Activated CD8-positive, alpha-beta memory T cell treated with anti-CD3 and anti-CD28 coated beads, Interleukin-2, amount 10 ng/mL, durations not matched to agents 7 days and 5 days (primary cell): ENCODE data around the gene LHX2. TPM values are rescaled to one million over a fixed set of nuclear protein-coding genes. Genes with fewer than 3 reads are reported as not detected.

Source experiments
- ATAC-seq: fragments of 150-1000 bp; cut with Tn5 transposase; one replicate; pipeline ENCODE4 v1.10.0; 2021; ENCODE audit warnings: moderate library complexity
- CTCF ChIA-PET: fragments of 350-600 bp; sonication (Branson Sonifier 250); formaldehyde crosslinking; loops from one replicate; lab custom pipeline; 2021; ENCODE audit warnings: antibody characterized with exemption; lab: Charles Lee
- DNase-seq: peaks from one replicate; pipeline ENCODE4 v3.0.0-alpha.2; 2020
- H3K27ac Mint-ChIP-seq: one replicate; pipeline ENCODE4 v1.8.0; 2021; ENCODE audit warnings: mild to moderate bottlenecking, mixed read lengths
- H3K27me3 Mint-ChIP-seq: one replicate; pipeline ENCODE4 v1.8.0; 2021; ENCODE audit warnings: mixed read lengths
- H3K36me3 Mint-ChIP-seq: one replicate; pipeline ENCODE4 v1.8.0; 2021; ENCODE audit warnings: mild to moderate bottlenecking, mixed read lengths
- H3K4me1 Mint-ChIP-seq: one replicate; pipeline ENCODE4 v1.8.0; 2021; ENCODE audit warnings: mixed read lengths
- H3K4me3 Mint-ChIP-seq: one replicate; pipeline ENCODE4 v1.8.0; 2021; ENCODE audit warnings: mild to moderate bottlenecking, moderate library complexity, mixed read lengths
- H3K9me3 Mint-ChIP-seq: one replicate; pipeline ENCODE4 v1.8.0; 2022; ENCODE audit warnings: low read depth, mixed read lengths
- total RNA-seq, 2 experiments: library from RNA; stranded (reverse); gene quantifications; one replicate each; pipeline ENCODE4 v1.2.3, GENCODE V29; 2021

Gene LHX2
- total RNA-seq, 2 experiments from 2014 or later, result not detected

- CTCF ChIA-PET, result interaction anchor here (5.0 kb wide), 1 partner anchor 496 kb away, joined by 56 read pairs; no protein-coding TSS in a partner anchor
- peaks cover 58% of the 10 kb centered on the region for H3K27me3 Mint-ChIP-seq
- ATAC-seq (no peak), DNase-seq (no peak)
- no peaks in the 10 kb centered on the region for H3K36me3 Mint-ChIP-seq
- peaks cover 4% of the 10 kb centered on the region for H3K4me1 Mint-ChIP-seq
- H3K4me3 Mint-ChIP-seq, result no peak overlapping the region
- H3K9me3 Mint-ChIP-seq, result no peaks in the 10 kb centered on the region
- no peak overlapping the region for H3K27ac Mint-ChIP-seq
Observed at GRCh38 chr9:124037790-124038189, 26.2 kb downstream of the LHX2 start.

GRCh38 chr9:124038239-124038638 is 26.7 kb downstream of the LHX2 start:
- H3K4me3 Mint-ChIP-seq, result no peak overlapping the region
- CTCF ChIA-PET, result interaction anchor here (1.1 to 5.0 kb wide), 3 partner anchors 281 to 638 kb away, joined by 3 to 56 read pairs (median 3); no protein-coding TSS in a partner anchor
- H3K4me1 Mint-ChIP-seq, result peaks cover 4% of the 10 kb centered on the region
- no peaks in the 10 kb centered on the region for H3K36me3 Mint-ChIP-seq
- H3K27me3 Mint-ChIP-seq, result peaks cover 56% of the 10 kb centered on the region
- H3K9me3 Mint-ChIP-seq, result no peaks in the 10 kb centered on the region
- ATAC-seq (no peak), DNase-seq (no peak)
- no peak overlapping the region for H3K27ac Mint-ChIP-seq

- ATAC-seq, result no peak
- no peak for DNase-seq
- no peak overlapping the region for H3K27ac Mint-ChIP-seq
- no peak overlapping the region for H3K4me3 Mint-ChIP-seq
- CTCF ChIA-PET, result interaction anchor here (1.1 to 5.0 kb wide), 4 partner anchors 16 to 639 kb away, joined by 3 to 56 read pairs (median 5); no protein-coding TSS in a partner anchor
- no peaks in the 10 kb centered on the region for H3K36me3 Mint-ChIP-seq
- H3K27me3 Mint-ChIP-seq, result peaks cover 54% of the 10 kb centered on the region
- peaks cover 4% of the 10 kb centered on the region for H3K4me1 Mint-ChIP-seq
- H3K9me3 Mint-ChIP-seq, result no peaks in the 10 kb centered on the region
Observed at GRCh38 chr9:124038790-124039633, 27.4 kb downstream of the LHX2 start.

- ATAC-seq, result peak; percentile 13
- DNase-seq, result no peak
- Mint-ChIP-seq H3K27me3 (peaks cover 61% of the 10 kb centered on the region), H3K4me1 (peaks cover 4% of the 10 kb centered on the region), H3K4me3 (no peak overlapping the region), H3K9me3 (no peaks in the 10 kb centered on the region), H3K36me3 (no peaks in the 10 kb centered on the region), H3K27ac (no peak overlapping the region)
- CTCF ChIA-PET, result interaction anchor here (0.7 to 5.0 kb wide), 29 partner anchors 11 to 686 kb away, joined by 3 to 56 read pairs (median 4); no protein-coding TSS in a partner anchor
Observed at GRCh38 chr9:124040186-124040931, 28.8 kb downstream of the LHX2 start.

GRCh38 chr9:124040935-124041816 is 29.6 kb downstream of the LHX2 start:
- Mint-ChIP-seq H3K4me1 (peaks cover 4% of the 10 kb centered on the region), H3K36me3 (no peaks in the 10 kb centered on the region), H3K27me3 (peaks cover 61% of the 10 kb centered on the region), H3K4me3 (no peak overlapping the region), H3K9me3 (no peaks in the 10 kb centered on the region), H3K27ac (no peak overlapping the region)
- CTCF ChIA-PET, result interaction anchor here (0.7 to 5.0 kb wide), 34 partner anchors 10 to 687 kb away, joined by 3 to 56 read pairs (median 3); no protein-coding TSS in a partner anchor
- ATAC-seq (peak; percentile 52), DNase-seq (no peak)

- no peaks in the 10 kb centered on the region for H3K36me3 Mint-ChIP-seq
- peaks cover 4% of the 10 kb centered on the region for H3K4me1 Mint-ChIP-seq
- H3K4me3 Mint-ChIP-seq, result no peak overlapping the region
- CTCF ChIA-PET, result interaction anchor here (0.8 to 5.0 kb wide), 17 partner anchors 9 to 688 kb away, joined by 3 to 56 read pairs (median 4); no protein-coding TSS in a partner anchor
- no peak for ATAC-seq
- H3K27me3 Mint-ChIP-seq, result peaks cover 67% of the 10 kb centered on the region
- H3K9me3 Mint-ChIP-seq, result no peaks in the 10 kb centered on the region
- H3K27ac Mint-ChIP-seq, result no peak overlapping the region
- DNase-seq, result no peak
Observed at GRCh38 chr9:124041817-124042116, 30.2 kb downstream of the LHX2 start.

- Mint-ChIP-seq H3K4me3 (no peak overlapping the region), H3K9me3 (no peaks in the 10 kb centered on the region), H3K4me1 (peaks cover 4% of the 10 kb centered on the region), H3K36me3 (no peaks in the 10 kb centered on the region), H3K27me3 (peaks cover 72% of the 10 kb centered on the region), H3K27ac (no peak overlapping the region)
- CTCF ChIA-PET, result interaction anchor here (1.0 to 5.0 kb wide), 5 partner anchors 24 to 608 kb away, joined by 3 to 56 read pairs (median 3); no protein-coding TSS in a partner anchor
- DNase-seq, result no peak
- no peak for ATAC-seq
Observed at GRCh38 chr9:124042201-124042721, 30.7 kb downstream of the LHX2 start.

- Mint-ChIP-seq H3K27ac (no peak overlapping the region), H3K4me3 (no peak overlapping the region), H3K36me3 (no peaks in the 10 kb centered on the region), H3K27me3 (peaks cover 70% of the 10 kb centered on the region), H3K9me3 (no peaks in the 10 kb centered on the region), H3K4me1 (peaks cover 4% of the 10 kb centered on the region)
- ATAC-seq (no peak), DNase-seq (no peak)
- CTCF ChIA-PET, result no interaction called here
Observed at GRCh38 chr9:124044448-124044847, 32.9 kb downstream of the LHX2 start.

- DNase-seq, result no peak
- Mint-ChIP-seq H3K4me3 (no peak overlapping the region), H3K27me3 (peaks cover 68% of the 10 kb centered on the region), H3K9me3 (no peaks in the 10 kb centered on the region), H3K27ac (no peak overlapping the region), H3K36me3 (no peaks in the 10 kb centered on the region), H3K4me1 (peaks cover 3% of the 10 kb centered on the region)
- no peak for ATAC-seq
- CTCF ChIA-PET, result no interaction called here
Observed at GRCh38 chr9:124045076-124045829, 33.7 kb downstream of the LHX2 start.

GRCh38 chr9:124045830-124046177 is 34.2 kb downstream of the LHX2 start:
- Mint-ChIP-seq H3K36me3 (no peaks in the 10 kb centered on the region), H3K27ac (no peak overlapping the region), H3K4me3 (no peak overlapping the region), H3K4me1 (no peaks in the 10 kb centered on the region), H3K27me3 (peaks cover 69% of the 10 kb centered on the region), H3K9me3 (no peaks in the 10 kb centered on the region)
- CTCF ChIA-PET, result no interaction called here
- no peak for ATAC-seq
- DNase-seq, result no peak

GRCh38 chr9:124046189-124046588 is 34.6 kb downstream of the LHX2 start:
- DNase-seq (no peak), ATAC-seq (no peak)
- peaks cover 73% of the 10 kb centered on the region for H3K27me3 Mint-ChIP-seq
- CTCF ChIA-PET, result no interaction called here
- no peak overlapping the region for H3K27ac Mint-ChIP-seq
- H3K9me3 Mint-ChIP-seq, result no peaks in the 10 kb centered on the region
- H3K4me3 Mint-ChIP-seq, result no peak overlapping the region
- no peaks in the 10 kb centered on the region for H3K36me3 Mint-ChIP-seq
- no peaks in the 10 kb centered on the region for H3K4me1 Mint-ChIP-seq

GRCh38 chr9:124047251-124047672 is 35.7 kb downstream of the LHX2 start:
- ATAC-seq, result no peak
- H3K9me3 Mint-ChIP-seq, result no peaks in the 10 kb centered on the region
- H3K4me3 Mint-ChIP-seq, result no peak overlapping the region
- H3K27me3 Mint-ChIP-seq, result peaks cover 71% of the 10 kb centered on the region
- DNase-seq, result no peak
- no peaks in the 10 kb centered on the region for H3K36me3 Mint-ChIP-seq
- no peak overlapping the region for H3K27ac Mint-ChIP-seq
- H3K4me1 Mint-ChIP-seq, result no peaks in the 10 kb centered on the region
- CTCF ChIA-PET, result no interaction called here
